GM19238 (cell line): ENCODE data around the gene ID3.
"Not testable (repeated sequence)": the region's sequence is repeated elsewhere in the genome, so short reads cannot be mapped to it uniquely, and the experiment has no call there.

ENCODE experiments used
- DNase-seq: peaks from one replicate; pipeline ENCODE4 v3.0.0; 2011; ENCODE audit warnings: low spot score; ENCODE audit not compliant: insufficient read length

The ID3 gene

DNA sequence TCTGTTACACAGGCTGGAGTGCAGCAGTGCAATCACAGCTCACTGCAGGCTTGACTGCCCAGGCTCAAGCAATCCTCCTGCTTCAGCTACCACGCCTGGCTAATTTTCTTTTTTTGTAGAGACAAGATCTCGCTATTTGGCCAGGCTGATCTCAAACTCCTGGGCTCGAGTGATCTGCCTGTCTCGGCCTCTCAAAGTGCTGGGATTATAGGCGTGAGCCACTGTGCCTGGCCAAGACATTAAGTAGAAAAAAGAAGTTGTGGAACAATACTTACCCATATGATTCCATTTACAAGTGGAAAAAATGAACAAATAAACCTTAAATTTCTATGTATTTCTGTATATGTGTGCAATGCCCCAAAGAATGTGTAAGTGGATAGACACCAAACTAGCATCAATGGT, 30.3 kb upstream of the ID3 start:
- DNase-seq = no peak

DNA sequence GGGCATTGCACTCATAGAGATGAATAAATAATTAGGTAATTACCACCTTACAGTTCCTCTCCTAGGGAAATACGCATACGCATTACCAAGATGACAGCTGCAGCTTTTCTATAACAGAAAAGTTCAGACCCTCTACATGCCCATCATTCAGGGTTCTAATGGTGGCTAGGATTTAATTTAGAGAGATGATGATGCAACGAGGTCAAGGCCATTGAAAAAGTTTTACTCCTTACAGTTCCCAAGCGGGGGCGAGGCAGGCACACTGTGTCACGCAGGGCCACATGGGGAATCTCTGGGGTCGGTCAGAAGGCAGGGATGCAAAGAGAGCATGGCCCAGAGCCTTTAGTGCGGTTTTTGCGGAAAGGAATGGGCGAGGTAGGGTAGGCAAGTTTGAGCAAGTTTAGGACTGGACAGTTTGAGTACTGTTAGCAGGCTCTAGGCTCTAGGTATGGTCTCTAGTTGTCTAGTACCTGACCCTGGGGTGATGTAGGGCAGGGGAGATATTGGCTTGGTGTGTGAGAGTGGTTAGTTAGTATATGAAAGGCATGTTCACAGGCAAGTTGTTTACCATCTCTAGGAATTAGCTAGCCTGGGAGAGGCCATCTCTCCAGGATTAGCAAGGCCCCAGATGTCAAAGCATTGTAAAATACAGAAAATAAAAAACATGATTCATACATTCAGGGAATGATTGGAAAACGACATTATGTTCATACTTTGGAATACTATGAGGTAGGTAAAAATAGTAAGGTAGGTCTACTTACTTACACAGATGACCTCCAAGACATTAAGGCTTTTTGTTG, 29.6 kb upstream of the ID3 start:
- no peak for DNase-seq

DNA sequence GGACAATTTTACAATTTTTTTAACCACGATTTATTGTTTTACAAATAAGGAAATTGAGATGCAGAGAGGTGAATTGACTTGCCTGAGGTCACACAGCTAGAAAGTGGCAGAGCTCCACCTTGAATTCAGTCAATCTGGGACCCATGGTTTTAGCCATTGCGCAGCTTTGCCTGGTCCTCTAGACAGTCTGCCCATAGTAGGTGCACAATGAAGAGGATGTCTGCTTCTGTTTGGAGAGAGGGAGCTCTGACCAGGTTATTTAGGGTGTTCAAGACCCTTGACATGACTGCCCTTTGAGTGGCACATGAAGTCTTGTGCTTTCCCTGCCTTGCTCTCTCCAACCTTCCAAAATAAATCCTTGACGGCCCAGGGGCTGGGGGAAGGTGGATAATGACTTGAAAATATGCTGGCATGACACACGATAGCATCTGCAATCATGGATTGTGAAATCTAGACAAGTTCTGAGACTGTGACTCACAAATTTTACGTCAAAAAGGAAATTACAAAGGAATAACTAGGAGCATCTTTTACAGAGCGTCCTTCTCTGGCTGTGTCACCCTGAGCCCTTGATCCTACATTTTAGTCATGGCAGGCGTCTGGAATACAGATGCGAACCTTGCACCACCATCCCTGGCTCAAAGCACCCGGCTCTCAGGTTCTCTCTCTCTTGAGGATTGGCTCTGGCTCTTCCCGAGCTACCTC, 26.2 kb upstream of the ID3 start:
- no peak for DNase-seq

DNA sequence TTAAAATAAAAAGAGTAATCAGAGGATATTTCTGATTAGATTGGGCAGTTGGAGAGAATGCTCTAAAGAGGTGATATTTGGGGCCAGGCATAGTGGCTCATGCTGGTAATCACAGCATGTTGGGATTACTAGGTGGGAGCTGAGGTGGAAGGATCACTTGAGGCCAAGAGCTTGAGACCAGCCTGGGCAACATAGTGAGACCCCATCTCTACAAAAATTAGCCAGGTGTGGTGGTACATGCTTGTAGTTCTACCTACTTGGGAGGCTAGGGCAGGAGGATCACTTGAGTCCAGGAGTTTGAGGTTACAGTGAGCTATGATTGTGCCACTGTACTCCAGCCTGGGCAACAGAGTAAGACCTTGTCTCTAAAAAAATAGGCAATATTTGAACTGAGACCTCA, 24.4 kb upstream of the ID3 start:
- not testable (repeated sequence) for DNase-seq

DNA sequence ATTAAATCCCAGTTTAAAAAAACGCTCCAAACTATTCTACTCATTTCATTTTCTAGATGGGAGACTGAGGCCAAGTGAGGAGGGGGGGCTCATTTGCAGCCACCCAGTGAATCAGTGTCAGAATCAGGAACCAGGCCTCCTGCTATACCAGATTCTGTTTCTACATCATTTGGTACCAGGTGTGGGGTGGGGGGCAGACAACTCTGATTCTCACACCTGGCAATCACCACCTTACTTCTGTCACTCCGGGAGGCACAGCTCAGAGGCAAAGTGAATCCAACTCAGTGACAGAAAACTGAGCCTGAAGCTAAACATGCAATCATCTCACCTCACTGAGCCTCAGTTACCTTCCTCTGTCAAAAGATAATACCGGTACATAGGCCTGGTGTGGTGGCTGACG, 23.5 kb upstream of the ID3 start:
- DNase-seq = no peak

DNA sequence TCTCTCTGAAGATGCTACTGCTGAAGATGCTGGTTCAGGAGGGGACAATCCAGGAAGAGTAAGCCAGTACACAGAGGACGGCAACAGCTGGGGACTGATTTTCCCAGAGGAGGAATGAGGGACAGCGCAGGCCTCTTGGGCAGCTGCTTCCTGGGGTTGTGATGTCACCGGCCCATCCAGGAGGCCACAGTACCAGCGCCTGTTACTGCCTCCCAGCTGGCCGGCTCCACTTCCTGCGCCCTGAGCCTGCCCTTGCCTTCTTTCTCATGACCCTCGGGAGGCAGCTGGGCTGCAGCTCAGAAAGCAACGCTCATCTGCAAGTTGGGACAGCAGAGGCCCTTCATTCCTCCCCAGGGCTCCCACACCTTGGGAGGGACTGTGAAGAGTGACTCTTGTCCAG, 21.9 kb upstream of the ID3 start:
- DNase-seq = no peak

DNA sequence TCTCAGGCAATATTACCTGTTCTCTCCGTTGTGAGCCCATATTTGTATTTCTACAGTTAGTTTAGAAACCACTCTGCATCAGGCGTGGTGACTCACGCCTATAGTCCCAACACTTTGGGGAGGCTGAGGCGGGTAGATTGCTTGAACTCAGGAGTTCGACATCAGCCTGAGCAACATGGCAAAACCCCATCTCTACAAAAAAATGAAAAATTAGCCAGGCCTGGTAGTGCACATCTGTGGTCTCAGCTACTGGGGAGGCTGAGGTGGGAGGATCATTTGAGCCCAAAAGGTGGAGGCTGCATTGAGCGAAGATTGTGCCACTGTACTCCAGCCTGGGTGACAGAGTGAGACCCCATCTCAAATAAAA, 19.7 kb upstream of the ID3 start:
- DNase-seq = no peak

DNA sequence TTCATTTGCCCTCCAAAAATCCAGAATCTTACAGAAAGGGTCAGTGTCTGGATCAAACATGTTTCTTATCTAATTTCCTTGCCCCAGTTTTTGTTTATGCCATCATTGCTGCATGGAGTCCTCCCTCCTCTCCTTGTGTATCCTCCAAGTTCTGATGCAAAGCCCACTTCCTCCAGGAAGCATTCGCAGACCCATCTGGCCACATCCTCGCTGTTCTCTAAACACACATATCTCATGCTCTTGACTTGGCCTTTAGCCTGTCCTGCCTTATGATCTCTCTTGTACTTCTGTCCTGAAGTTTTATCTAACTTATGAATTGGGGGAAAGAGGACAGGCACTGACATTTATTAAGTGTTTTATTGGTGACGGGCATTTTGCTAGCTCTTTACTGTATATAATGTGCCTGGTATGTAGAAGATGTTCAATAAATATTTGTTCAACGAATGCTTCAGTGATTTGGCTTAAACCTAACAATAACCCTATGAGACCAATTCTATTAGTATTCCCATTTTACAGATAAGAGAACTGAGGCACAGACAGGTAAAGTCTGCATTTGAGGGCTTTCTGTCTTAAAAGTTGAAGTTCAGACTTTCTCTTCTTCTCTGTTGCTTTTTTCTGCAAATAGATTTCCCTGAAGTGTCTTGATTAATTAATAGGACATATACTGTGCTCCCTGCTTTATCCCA, 19.2 kb upstream of the ID3 start:
- no peak for DNase-seq

DNA sequence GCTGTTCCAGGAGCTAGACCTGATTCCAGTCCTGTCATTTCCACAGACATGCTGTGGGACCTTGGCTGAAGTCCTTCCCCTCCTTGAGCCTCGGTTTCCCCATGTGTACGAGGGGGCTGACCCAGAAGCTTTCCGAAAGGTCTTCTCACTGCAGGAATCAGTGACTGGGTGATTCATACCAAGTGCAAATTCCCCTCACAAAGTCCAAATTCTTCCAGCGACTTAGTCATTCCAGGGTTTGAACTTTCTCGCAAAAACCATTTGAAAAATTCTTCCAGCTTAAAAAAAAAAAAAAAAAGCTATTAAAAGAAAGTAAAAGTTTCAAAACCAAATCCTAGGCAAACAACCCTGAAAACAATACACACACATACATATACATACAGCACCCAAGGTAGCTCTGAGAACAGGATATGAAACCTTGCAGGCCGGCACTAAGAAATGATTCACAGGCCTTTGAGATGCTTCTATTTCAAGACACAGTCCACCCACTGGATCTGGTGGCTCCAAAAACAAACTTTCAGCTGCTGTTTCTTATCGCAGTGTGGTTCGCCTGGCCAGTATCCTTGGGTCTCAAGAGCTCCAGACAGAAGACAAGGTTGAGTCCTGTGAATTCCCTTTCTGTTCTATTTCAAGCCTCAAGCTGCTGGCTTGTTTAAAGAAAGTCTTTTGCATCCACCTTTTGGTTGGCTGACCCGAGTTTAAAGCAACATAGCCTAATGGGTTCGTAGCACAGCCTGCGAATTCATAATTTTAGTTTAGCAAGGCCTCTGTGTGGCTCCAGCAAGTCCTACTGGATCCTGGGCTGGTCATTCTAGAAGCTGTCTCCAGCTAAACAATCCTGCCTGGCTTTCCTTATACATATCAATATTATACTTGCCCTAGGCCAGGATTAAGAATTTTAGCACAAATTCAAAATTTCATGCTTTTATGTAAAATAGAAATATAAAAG, 18.0 kb upstream of the ID3 start:
- DNase-seq = no peak

DNA sequence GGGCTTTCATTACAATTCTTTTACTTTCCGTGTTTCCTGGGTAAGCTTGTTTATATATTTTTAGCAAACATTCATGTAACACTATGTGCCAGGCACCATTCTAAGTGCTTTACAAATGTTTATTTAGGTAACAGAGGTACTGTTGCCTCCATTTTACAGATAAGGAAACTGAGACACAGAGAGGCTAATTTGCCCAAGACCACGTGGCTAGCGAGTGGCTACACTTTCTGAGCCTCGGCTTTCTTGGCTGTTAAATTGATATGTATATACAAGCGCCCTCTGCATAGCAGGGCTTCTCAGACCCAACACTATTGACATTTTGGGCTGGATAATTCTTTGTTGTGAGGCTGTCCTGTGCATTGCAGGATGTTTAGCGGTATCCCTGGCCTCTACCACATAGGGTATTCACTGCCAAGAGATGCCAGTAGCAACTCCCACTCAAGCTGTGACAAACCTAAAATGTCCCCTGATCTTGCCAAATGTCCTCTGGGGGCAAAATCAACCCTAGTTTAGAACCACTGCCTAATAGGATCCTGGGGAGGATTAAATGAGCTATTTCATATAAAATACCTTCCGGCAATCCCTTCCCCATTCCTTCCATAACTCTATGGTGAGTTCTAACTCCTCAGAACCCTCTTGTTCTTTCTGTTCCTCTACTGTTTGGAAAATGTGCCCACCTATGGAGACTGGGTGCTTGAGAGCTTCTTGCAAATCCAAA, 17.2 kb upstream of the ID3 start:
- DNase-seq = no peak

DNA sequence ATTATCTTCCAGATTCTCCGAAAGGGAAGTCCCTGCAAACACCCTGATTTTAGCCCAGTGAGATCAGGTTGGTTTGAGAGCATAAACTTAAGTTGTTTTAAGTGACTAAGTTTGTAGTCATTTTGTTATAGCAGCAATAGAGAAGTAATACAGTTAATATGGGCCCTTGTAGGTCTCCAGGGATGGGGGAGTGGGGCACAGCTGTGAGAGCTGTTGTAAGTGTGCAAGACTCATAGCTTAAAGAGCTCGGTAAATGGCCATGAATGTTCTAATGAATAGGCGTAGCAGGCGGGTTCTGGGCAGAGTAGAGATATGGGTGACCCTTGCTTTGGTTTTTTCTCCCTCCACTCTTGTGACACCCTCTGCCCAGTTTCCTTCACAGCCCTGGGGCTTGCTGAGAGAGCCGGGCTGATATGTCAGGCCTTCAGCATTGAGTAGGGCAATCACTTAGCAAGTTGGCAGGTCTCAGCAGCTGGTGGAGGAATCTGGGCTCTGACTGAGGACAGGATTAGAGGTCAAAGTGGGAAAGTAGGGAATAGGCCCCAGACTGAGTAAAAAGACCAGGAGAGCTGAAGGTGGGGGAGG, 16.0 kb upstream of the ID3 start:
- no peak for DNase-seq

DNA sequence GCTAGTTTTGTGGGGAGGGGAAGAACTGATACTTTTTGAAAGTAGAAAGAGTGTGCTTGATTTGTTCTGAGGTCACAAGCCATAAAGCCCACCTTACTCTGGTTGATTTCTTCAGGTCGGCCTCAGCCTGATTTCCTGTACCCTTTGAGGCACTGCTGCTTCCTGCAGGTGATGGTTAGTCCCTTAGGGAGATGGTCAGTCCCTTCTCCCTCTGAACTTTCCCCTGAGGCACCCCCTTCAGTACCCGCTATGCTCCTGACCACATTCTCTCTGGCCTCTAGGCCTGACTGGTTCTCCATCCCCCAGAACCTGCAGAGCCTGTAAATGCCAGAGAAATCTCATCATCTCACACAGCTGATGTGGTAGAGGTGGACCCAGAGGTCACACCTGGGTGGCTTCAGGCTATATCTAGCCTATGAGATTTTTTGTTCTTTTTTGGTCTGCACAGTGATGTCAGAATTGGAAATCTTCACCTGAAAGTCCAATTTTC, 15.0 kb upstream of the ID3 start:
- no peak for DNase-seq

DNA sequence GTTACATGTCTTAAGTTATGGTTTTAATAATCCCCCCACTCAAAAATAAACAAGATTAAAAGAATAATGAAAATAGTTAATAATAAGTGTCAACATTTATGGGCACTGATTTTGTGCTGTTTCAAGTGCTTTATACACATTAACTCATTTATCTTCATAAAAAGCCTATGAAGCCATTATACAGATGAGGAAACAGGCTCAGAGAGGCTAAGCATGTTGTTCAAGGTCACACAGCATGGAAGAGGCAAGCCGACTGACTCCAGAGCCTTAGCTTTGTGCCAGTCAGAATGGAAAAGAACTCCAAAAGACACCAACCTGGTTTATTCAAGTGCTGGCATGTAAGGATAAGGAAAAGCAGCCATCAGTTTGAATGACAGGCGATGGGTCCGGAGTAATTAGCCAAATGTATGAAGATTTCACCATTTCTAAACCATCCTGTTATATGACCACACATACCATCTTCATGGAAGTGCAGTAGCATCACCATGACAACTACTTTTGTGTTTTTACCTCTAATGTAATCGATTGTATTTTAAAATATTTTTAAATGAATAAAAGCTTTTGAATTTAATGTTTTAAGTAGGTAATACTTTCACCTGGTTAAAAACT, 14.4 kb upstream of the ID3 start:
- no peak for DNase-seq

DNA sequence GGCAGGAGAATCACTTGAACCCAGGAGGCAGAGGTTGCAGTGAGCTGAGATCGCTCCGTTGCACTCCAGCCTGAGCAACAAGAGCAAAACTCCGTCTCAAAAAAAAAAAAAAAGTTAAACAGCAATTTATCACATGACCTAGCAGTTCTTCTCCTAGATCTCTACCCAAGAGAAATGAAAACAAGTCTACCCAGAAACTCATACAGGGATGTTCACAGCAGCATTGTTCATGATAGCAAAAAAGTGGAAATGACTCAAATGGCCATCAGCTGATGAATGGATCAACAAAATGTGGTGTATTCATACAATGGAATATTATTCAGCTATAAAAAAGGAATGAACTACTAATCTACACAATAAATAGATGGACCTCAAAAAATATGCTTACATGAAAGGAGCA, 12.2 kb upstream of the ID3 start:
- DNase-seq = no peak

DNA sequence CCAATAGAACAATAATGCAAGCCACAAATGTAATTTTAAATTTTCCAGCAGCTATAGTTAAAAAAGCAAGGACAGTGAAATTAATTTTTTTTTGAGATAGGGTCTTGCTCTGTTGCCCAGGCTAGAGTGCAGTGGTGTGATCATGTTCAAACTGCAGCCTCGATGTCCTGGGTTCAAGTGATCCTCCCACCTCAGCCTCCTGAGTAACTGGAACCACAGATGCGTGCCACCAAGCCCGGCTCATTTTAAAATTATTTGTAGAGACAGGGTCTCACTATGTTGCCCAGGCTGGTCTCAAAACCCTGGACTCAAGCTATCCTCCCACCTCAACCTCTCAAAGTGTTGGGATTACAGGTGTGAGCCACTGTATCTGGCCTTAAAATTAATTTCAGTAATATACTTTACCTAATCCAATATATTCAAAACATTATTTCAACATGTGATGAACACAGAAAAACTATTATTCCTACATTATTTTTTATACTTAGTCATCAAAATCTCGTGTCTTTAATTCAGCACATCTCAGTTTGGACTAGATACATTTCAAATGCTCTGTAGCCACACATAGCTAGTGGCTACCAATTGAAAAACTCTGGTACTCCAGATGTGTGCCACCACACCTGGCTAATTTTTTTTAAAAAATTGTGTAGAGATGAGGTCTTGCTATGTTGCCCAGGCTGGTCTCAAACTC, 10.8 kb upstream of the ID3 start:
- DNase-seq = no peak

DNA sequence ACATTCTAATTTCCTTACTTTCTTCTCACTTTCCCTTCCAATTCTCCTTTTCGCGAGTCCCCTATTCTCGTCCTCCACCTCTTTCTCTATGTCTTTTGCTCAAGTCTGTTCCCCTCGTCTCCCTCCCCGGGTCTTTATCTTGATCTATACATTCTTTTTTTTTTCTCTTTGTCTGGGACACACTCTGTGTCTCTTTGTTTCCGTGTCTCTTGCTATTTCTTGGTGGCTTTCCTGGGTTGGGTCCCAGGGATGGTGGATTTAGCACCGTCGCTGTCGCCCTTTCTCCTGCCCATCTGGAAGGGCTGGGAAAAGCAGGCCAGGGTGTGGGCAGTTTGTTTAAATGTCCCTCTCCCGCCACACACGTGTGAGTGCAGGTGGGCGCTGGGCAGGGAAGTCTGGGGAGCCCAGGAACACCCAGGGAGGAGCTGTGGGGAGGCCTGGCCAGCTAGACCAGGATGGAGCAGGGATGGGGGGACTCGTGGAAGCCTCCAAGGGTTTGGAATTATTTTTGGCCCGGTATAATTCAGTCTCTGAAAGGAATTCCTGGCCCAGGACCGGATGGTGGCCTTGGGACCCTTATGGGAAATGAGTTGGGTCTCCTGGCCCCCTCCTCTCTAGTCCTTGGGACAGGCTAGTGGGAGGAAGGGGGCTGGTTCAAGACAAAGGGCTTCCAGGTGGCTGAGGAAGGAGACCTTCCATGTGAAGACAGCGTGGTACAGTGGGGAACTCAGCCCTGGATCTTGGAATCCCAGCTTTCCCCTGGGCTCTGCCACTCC, 9.5 kb upstream of the ID3 start:
- DNase-seq = no peak

DNA sequence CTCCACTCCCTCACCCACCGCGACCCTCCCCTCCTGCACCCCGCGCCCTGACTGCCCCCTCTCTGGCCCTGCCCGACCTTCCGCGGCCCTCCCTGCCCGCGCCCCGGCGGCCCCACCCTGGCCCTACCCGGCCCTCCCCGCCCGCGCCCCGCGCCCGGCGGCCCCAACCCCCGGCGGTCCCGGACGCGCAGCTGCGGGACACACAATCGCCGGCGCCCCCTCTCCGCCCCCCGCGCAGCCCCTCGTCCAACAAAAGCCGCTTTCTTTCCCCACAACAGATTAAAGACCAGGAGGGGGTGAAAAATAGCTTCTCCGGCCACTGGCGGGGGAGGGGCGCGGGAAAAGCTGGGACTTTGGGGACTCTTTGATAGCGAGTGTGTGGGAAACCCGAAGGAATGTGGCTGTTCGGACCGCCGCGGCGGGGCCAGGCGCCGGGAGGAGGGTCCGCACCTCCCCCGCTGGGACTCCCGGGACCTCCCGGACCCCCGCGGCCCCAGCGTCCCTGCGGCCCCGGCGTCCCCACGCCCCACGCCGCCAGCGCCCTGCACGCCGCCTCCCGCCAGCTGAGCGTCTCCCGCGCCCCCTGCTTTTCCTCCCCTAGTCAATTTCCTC, 8.8 kb upstream of the ID3 start:
- DNase-seq = no peak

DNA sequence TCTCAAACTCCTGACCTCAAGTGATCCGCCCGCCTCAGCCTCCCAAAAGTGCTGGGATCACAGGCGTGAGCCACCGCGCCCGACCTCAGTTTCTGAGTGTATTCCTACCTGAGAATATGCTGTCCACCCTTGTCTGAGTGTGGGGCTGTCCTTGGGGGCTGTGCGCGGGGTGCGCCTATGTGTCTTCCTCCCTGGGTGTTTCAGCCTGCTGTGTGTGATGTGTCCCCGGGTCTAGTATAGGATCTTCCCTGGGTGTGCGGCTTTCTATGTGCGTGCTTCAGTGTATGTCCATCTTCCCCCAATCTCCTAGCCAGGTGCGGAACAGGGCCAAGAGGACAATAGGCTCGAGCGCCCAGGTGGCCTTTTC, 8.3 kb upstream of the ID3 start:
- no peak for DNase-seq
